Spleen (tissue), 11 donors: ENCODE data around the gene MCF2L. TPM values are rescaled to one million over a fixed set of nuclear protein-coding genes. Genes with fewer than 3 reads are reported as not detected.

ENCODE experiments used
- DNase-seq: peaks from one replicate; pipeline ENCODE4 v3.0.0-alpha.2; 2020
- H3K27ac ChIP-seq, 8 donors: fragments of 200-600 bp; sonication (generic) in 7 of 8; 1 replicate in 4 of 8; 2 replicates in 4 of 8; pipeline versions ENCODE4 v1.5.0 to v1.8.0; 2016 to 2021; ENCODE audit warnings: inconsistent platforms in 4 of 8, mild to moderate bottlenecking in 4 of 8, moderate library complexity in 1 of 8
- H3K27me3 ChIP-seq, 7 donors: fragments of 200-600 bp; sonication (generic) in 6 of 7; replicated peaks in 1 of 7; 1 replicate in 4 of 7; 2 replicates in 3 of 7; pipeline versions ENCODE4 v1.5.0 to v1.8.0; 2016 to 2021; ENCODE audit warnings: inconsistent platforms in 3 of 7, mild to moderate bottlenecking in 1 of 7
- H3K36me3 ChIP-seq, 6 donors: fragments of 200-600 bp; sonication (generic) in 5 of 6; 1 replicate in 4 of 6; 2 replicates in 2 of 6; pipeline versions ENCODE4 v1.5.0 to v1.8.0; 2016 to 2021; ENCODE audit warnings: inconsistent platforms in 2 of 6
- H3K4me1 ChIP-seq, 6 donors: fragments of 200-600 bp; sonication (generic) in 5 of 6; 1 replicate in 3 of 6; 2 replicates in 3 of 6; pipeline versions ENCODE4 v1.5.0 to v1.8.0; 2016 to 2021; ENCODE audit warnings: inconsistent platforms in 3 of 6
- H3K4me3 ChIP-seq, 8 donors: fragments of 200-600 bp; sonication (generic) in 7 of 8; 1 replicate in 4 of 8; 2 replicates in 4 of 8; pipeline versions ENCODE4 v1.5.0 to v1.8.0; 2016 to 2021; ENCODE audit warnings: inconsistent platforms in 4 of 8, mild to moderate bottlenecking in 4 of 8, moderate library complexity in 2 of 8
- H3K9me3 ChIP-seq, 8 donors: fragments of 200-600 bp; sonication (generic) in 7 of 8; 1 replicate in 4 of 8; 2 replicates in 4 of 8; pipeline versions ENCODE4 v1.5.0 to v1.8.0; 2016 to 2021; ENCODE audit warnings: inconsistent platforms in 4 of 8
- CTCF ChIP-seq, 11 experiments: fragments of 200-600 bp in 7 of 11; fragments of 450-650 bp in 4 of 11; sonication (generic) in 4 of 11; IDR thresholded peaks in 8 of 11; conservative IDR thresholded peaks in 3 of 11; 1 replicate in 7 of 11; 2 replicates in 4 of 11; pipeline versions ENCODE4 v1.4.0 to v1.8.0; 2016 to 2021; ENCODE audit warnings: antibody characterized with exemption in 11 of 11, inconsistent platforms in 4 of 11, mild to moderate bottlenecking in 1 of 11
- POLR2A ChIP-seq, 3 donors: fragments of 450-650 bp; IDR thresholded peaks; one replicate each; pipeline ENCODE4 v1.5.1; 2017; ENCODE audit warnings: antibody characterized with exemption in 3 of 3, mild to moderate bottlenecking in 1 of 3
- POLR2AphosphoS5 ChIP-seq, 3 donors: sonication (generic); formaldehyde crosslinking; IDR thresholded peaks; one replicate each; pipeline ENCODE4 v1.5.1; 2017; ENCODE audit warnings: antibody characterized with exemption in 3 of 3
- WGBS, 5 donors: extraction: QIAGEN DNeasy Blood & Tissue Kit in 3 of 5; methylation state at CpG; one replicate each; pipeline versions ENCODE4 v1.1.5 to v1.1.7; 2013 to 2018; 5-methylcytosine and 5-hydroxymethylcytosine counted together
- intact Hi-C: fragments of 100-400 bp; cut with DNase I; formaldehyde crosslinking; loops from one replicate; pipeline ENCODE4 v1.15.0; 2023; ENCODE audit warnings: low total_unique reads
- polyA plus RNA-seq, 3 donors: library from polyadenylated mRNA; stranded (reverse); fragments of 200-250 nt; gene quantifications; one replicate each; pipeline ENCODE4 v1.2.1, GENCODE V29; 2013
- total RNA-seq, 7 donors: library from RNA; depleted of rRNA in 3 of 7; stranded (reverse); fragments of >200 nt in 3 of 7; fragmentation: NEBNext Ultra II Directional in 4 of 7; extraction: Animal tissue kit (Norgen Biotek cat#: 25700) in 4 of 7; gene quantifications; one replicate each; pipeline versions ENCODE4 v1.1.0 to v1.2.1, GENCODE V29; 2016 to 2021
- donor health status: healthy with polysubstance abuse.
- donor health status: DM: no; HTN: no; CAD: no; lungs with moderate emphysema.
- donor health status: DM: no; HTN: no; CAD: no.
- donor health status: Bipolar disorder and iron deficiency.
- donor health status: healthy.
- donor health status: DM: no; HTN: no; CAD: no.
- donor health status: DM: yes; HTN: yes; CAD: no.

The MCF2L gene
- total and polyA plus RNA-seq, 10 donors: 4.3 to 21.4 (median 13.0) TPM

GRCh38 chr13:112958127-112958989 lies 10.7 kb upstream of the MCF2L start:
- Histone ChIP-seq H3K27ac (peak overlapping the region in 4 of 8 donors; percentile 0 to 38 (median 20)), H3K9me3 (no peaks in the 10 kb centered on the region), H3K4me1 (no peaks in the 10 kb centered on the region), H3K36me3 (no peaks in the 10 kb centered on the region), H3K4me3 (no peak overlapping the region), H3K27me3 (peaks cover 0 to 12% (median 0%) of the 10 kb centered on the region in 7 donors)
- TF ChIP-seq POLR2A (IDR thresholded peaks at IDR 0.05): no peak
- no peak for TF ChIP-seq CTCF (IDR thresholded peaks at IDR 0.05 in 8 of 11, conservative IDR thresholded peaks at IDR 0.05 in 3 of 11)
- TF ChIP-seq POLR2AphosphoS5 (IDR thresholded peaks at IDR 0.05): no peak
- WGBS, 5 donors: 80 to 91% (median 84%) methylated on average over 25 to 29 of the region's 29 CpGs
- DNase-seq: peak; percentile 51
- intact Hi-C loops: no loop called here

- DNase-seq: peak; percentile 33
- WGBS, 5 donors: 51 to 77% (median 64%) methylated on average over 11 of the region's 11 CpGs
- intact Hi-C loops: no loop called here
These were observed 9.8 kb upstream of the MCF2L start for GRCh38 chr13:112959206-112959605.

GRCh38 chr13:112959701-112960542 lies 9.1 kb upstream of the MCF2L start:
- Histone ChIP-seq H3K9me3 (no peaks in the 10 kb centered on the region), H3K27me3 (peaks cover 0 to 17% (median 0%) of the 10 kb centered on the region in 7 donors), H3K27ac (no peak overlapping the region), H3K36me3 (no peaks in the 10 kb centered on the region), H3K4me3 (no peak overlapping the region), H3K4me1 (peaks cover 0 to 1% (median 0%) of the 10 kb centered on the region in 6 donors)
- TF ChIP-seq POLR2A (IDR thresholded peaks at IDR 0.05): no peak
- no peak for TF ChIP-seq POLR2AphosphoS5 (IDR thresholded peaks at IDR 0.05)
- TF ChIP-seq CTCF (IDR thresholded peaks at IDR 0.05 in 8 of 11, conservative IDR thresholded peaks at IDR 0.05 in 3 of 11): no peak
- intact Hi-C loops: no loop called here
- 89 to 96% (median 91%) methylated on average over 28 to 30 of the region's 30 CpGs for WGBS, 5 donors
- DNase-seq: peak; percentile 67

More at GRCh38 chr13:112959206-112959605, 9.8 kb upstream of the MCF2L start:
- H3K27ac ChIP-seq: peak overlapping the region in 4 of 8 donors; percentile 0 to 38 (median 20)
- H3K4me1 ChIP-seq: no peaks in the 10 kb centered on the region
- no peaks in the 10 kb centered on the region for H3K36me3 ChIP-seq
- no peak overlapping the region for H3K4me3 ChIP-seq
- peaks cover 0 to 17% (median 0%) of the 10 kb centered on the region in 7 donors for H3K27me3 ChIP-seq
- H3K9me3 ChIP-seq: no peaks in the 10 kb centered on the region
- no peak for TF ChIP-seq POLR2A (IDR thresholded peaks at IDR 0.05)
- TF ChIP-seq POLR2AphosphoS5 (IDR thresholded peaks at IDR 0.05): peak in 2 of 3 donors; percentile 12 to 37

- Histone ChIP-seq H3K4me3 (no peak overlapping the region), H3K36me3 (no peaks in the 10 kb centered on the region), H3K4me1 (peaks cover 0 to 9% (median 3%) of the 10 kb centered on the region in 6 donors), H3K9me3 (no peaks in the 10 kb centered on the region), H3K27me3 (peaks cover 0 to 24% (median 0%) of the 10 kb centered on the region in 7 donors), H3K27ac (no peak overlapping the region)
- intact Hi-C loops: no loop called here
- DNase-seq: peak; percentile 59
- 74 to 90% (median 84%) methylated on average over 3 to 7 of the region's 7 CpGs for WGBS, 5 donors
- TF ChIP-seq POLR2AphosphoS5 (IDR thresholded peaks at IDR 0.05) (no peak), CTCF (IDR thresholded peaks at IDR 0.05 in 8 of 11, conservative IDR thresholded peaks at IDR 0.05 in 3 of 11) (no peak), POLR2A (IDR thresholded peaks at IDR 0.05) (no peak)
These were observed 8.3 kb upstream of the MCF2L start for GRCh38 chr13:112960706-112961105.
